Measurements from ENCODE around the gene KCTD19.

The KCTD19 gene

DNA sequence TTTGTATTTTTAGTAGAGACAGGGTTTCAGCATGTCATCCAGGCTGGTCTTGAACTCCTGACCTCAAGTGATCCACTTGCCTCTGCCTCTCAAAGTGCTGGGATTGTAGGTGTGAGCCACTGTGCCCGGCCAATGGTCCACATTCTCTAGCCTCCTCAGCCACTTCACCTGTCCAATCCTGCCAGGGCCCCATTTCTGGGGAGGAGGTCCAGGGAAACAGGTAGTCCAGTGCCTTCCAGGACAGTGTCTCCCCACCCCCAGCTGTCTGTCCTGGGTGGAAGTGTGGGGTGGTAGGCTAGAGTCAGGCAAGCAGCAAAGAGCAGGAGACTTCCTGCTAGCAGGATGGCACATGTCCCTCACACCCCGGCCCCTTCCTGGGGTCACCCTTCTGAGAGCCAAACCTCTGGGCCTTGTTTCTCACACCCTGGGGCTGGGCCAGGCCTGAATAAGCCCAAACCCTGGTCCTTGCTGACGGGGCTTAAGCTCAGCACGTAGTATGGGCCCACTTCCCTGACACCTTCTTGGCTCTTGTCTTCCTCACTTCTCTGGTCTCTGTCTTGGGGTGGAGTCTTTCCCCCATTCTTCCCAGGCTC is 84.3 kb downstream of the KCTD19 start:
- DNase-seq (ENCODE audit: low spot score): no peak

DNA sequence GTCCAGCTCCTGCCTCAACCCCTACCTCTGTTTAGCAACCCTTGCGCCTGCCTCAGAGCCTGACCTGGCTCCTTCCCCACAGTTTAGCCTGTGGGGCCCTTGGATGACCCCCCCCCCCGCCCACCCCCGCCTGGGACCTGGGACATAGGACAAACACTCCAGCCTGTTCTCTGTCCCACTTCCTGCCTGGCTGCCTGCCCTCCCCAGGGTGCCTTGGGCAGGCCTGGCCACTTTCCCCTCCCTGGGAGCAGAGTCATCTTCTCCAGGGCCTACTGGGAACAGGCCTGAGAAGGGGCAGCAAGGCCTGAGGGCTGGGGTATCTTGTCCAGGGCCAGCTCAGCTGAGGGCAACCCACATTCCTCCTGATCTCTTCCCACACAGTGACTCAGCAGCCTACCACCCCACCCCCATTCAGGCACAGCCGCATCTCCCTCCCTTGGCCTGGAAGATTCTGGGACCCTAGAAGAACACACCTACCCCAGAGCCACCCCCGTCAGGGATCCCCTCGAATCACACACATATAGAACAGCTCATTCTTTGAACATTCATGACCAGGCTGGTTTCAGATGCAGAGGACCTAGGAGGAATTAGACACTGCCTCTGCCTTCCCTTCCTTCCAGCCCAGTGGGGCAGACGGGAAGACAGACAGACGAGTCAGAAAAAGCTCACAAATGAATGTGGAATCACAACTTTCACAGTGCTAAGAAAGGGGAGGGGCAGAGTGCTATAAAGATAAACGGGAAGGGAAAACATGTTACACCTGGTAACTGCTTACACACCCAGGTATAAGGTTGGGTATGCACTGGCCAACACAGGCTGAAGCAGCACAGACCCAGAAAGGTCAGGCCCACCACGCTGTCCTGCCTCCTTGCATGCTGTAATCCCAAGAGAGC is 85.3 kb downstream of the KCTD19 start:
- peak; percentile 17 for DNase-seq (ENCODE audit: low spot score)

DNA sequence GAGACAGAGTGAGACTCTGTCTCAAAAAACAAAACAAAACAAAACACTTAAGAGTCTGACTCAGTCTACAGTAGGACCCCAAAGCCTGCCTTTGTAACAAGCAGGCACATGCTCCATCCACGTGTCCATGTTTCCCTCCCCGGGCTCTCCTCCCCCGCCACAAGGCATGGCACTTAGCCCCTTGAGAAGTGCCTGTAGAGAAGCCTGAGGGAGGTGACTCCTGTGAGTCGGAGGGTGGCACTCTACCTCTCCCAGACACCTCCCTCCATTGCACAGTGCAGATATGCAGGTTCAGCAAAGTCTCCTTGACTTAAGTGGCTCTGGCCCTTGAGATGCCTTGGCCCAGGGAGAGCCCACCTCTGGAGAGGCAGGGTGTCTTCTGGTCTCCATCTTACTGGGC is 86.0 kb downstream of the KCTD19 start:
- DNase-seq (ENCODE audit: low spot score): no peak

All from RKO (cell line).